ENCODE measurements around the gene B4GALNT2.

Gene B4GALNT2

DNA sequence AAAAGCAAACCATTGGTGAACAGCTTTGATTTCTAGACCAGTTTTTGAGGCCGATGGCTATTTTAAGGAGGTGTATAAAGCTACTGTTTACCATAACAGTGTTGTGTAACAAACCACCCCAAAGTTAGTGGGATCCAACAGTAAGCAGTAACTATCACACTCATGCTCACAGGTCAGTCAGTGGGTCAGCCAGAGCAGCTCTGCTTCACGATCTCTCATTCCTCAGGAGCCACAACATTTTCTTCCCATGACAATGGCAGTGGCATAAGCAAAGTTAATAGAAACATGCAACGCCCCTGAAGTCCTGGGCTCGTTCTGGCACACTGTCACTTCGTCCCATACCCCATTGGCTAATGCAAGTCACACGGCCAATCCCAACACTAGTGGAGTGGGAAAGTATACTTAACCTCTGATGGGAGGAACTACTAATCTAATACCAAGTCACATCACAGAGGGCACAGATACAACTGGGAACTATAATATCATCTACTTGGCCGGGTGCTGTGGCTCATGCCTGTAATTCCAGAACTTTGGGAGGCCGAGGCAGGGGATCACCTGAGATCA, 28.0 kb upstream of the B4GALNT2 start:
- Histone ChIP-seq H3K4me3 (ENCODE audit: low read depth in 1 of 2, low read length in 2 of 2) (no peak overlapping the region), H3K9me3 (ENCODE audit: low read length) (no peaks in the 10 kb centered on the region), H3K9ac (ENCODE audit: low read length) (no peak overlapping the region), H3K36me3 (ENCODE audit: insufficient read depth, low read length) (no peaks in the 10 kb centered on the region), H3K27ac (ENCODE audit: low read depth, low read length) (no peak overlapping the region), H3K4me1 (ENCODE audit: insufficient read depth, low read length) (no peaks in the 10 kb centered on the region), H3K27me3 (ENCODE audit: control insufficient read depth in 1 of 2, insufficient read depth in 2 of 2, low read length in 2 of 2) (no peaks in the 10 kb centered on the region)

DNA sequence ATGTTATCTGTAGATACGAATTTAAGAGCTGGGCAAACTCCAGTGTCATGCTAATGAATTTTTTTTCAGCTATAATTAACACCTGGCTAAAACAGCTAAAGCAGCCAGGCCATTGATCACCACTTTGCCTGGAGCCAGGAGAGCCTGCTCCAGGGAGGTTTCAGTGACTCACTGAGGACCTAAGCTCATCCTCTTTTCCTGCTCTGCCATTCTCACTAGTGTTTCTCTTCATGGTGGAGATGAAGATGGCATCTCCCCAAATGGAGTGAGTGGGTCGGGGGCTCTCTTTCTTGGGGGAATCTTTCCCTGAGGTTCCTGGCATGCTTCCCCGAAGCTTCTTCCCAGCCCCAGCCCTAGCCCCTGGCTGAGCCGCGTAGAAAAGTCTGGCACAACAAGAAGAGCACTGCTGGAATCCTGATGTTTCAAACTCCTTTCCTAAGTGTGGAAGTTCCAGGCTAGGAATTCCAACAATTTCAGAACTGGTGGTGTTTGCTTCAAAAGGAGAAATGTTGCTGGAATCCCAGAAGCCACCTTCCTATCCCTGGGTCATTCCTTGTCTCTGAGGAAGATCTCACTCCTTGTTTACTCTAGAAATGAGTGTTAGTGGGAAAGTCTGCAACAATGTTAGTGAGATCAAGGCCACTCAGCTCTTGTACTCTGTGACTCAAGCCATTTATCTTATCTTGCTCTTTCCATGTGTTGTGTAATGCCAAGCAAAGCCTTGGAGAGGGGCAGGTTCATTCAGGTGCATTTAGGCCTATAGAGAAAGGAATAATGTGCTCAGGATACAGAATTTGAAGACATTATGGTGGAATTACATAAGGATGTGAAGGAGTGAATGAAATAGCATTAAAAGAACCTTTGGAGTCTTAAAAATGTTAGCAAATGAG, 26.0 kb upstream of the B4GALNT2 start:
- no peak overlapping the region for H3K9ac ChIP-seq (ENCODE audit: low read length)
- H3K27ac ChIP-seq (ENCODE audit: low read depth, low read length): no peak overlapping the region
- H3K4me3 ChIP-seq (ENCODE audit: low read depth in 1 of 2, low read length in 2 of 2): no peak overlapping the region
- H3K36me3 ChIP-seq (ENCODE audit: insufficient read depth, low read length): no peaks in the 10 kb centered on the region
- H3K4me1 ChIP-seq (ENCODE audit: insufficient read depth, low read length): no peaks in the 10 kb centered on the region
- no peaks in the 10 kb centered on the region for H3K9me3 ChIP-seq (ENCODE audit: low read length)
- H3K27me3 ChIP-seq (ENCODE audit: control insufficient read depth in 1 of 2, insufficient read depth in 2 of 2, low read length in 2 of 2): no peaks in the 10 kb centered on the region

DNA sequence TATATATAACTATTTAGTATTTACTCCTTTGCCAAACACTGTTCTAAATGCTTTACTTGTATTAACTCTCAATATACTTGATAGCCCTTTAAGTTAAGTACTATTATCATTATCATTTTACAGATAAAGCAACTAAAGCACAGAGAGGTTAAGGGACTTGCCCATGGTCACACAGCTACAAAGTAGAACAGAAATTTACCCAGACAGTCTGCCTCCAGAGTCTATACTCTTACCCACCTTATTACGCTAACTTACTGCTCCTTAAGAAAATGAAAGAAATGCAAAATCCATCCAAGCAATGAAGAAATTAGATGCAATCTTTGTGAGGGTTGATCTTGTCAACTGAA, 25.4 kb upstream of the B4GALNT2 start:
- Histone ChIP-seq H3K9me3 (ENCODE audit: low read length) (no peaks in the 10 kb centered on the region), H3K4me3 (ENCODE audit: low read depth in 1 of 2, low read length in 2 of 2) (no peak overlapping the region), H3K27me3 (ENCODE audit: control insufficient read depth in 1 of 2, insufficient read depth in 2 of 2, low read length in 2 of 2) (no peaks in the 10 kb centered on the region), H3K36me3 (ENCODE audit: insufficient read depth, low read length) (no peaks in the 10 kb centered on the region), H3K27ac (ENCODE audit: low read depth, low read length) (no peak overlapping the region), H3K9ac (ENCODE audit: low read length) (no peak overlapping the region), H3K4me1 (ENCODE audit: insufficient read depth, low read length) (no peaks in the 10 kb centered on the region)

DNA sequence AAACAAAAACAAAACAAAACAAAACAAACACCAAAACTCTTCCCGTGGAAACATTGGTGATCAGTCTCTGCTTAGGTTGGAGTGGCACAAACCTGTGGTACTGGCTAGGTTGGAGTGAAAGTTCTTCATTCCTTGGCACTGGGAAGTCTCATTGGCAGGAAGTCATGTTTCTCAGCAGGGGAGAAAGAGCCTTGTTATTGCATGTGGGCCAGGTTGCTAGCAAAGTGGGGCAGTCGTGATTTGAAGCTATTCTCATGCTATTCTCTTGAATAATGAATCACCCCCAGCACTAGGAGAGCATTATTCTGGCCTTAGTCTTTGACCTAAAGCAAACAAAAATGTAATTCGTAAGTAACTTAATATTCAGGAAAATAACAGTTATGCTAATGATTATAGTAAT, 24.3 kb upstream of the B4GALNT2 start:
- Histone ChIP-seq H3K4me3 (ENCODE audit: low read depth in 1 of 2, low read length in 2 of 2) (no peak overlapping the region), H3K27me3 (ENCODE audit: control insufficient read depth in 1 of 2, insufficient read depth in 2 of 2, low read length in 2 of 2) (no peaks in the 10 kb centered on the region), H3K9ac (ENCODE audit: low read length) (no peak overlapping the region), H3K27ac (ENCODE audit: low read depth, low read length) (no peak overlapping the region), H3K9me3 (ENCODE audit: low read length) (no peaks in the 10 kb centered on the region), H3K4me1 (ENCODE audit: insufficient read depth, low read length) (no peaks in the 10 kb centered on the region), H3K36me3 (ENCODE audit: insufficient read depth, low read length) (no peaks in the 10 kb centered on the region)

DNA sequence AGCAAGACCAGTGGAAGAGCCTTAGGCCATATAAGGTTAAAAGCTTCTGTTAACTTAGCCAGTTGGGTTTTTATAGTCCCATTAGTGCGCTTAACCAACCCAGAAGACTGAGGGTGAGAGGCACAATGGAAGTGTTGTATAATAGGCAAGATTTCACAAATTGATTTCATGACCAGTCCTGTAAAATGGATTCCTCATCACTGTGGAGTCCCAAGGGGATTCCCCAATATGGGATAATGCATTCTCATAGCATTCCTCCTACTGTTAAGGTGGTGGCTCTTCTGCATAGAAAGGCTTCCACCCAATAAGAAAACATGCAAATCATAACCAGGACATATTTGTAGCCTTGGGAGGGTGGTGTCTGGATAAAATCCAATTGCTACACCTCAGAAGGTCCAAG, 22.1 kb upstream of the B4GALNT2 start:
- Histone ChIP-seq H3K9me3 (ENCODE audit: low read length) (no peaks in the 10 kb centered on the region), H3K4me1 (ENCODE audit: insufficient read depth, low read length) (no peaks in the 10 kb centered on the region), H3K36me3 (ENCODE audit: insufficient read depth, low read length) (no peaks in the 10 kb centered on the region), H3K27ac (ENCODE audit: low read depth, low read length) (no peak overlapping the region), H3K9ac (ENCODE audit: low read length) (no peak overlapping the region), H3K4me3 (ENCODE audit: low read depth in 1 of 2, low read length in 2 of 2) (no peak overlapping the region), H3K27me3 (ENCODE audit: control insufficient read depth in 1 of 2, insufficient read depth in 2 of 2, low read length in 2 of 2) (no peaks in the 10 kb centered on the region)

DNA sequence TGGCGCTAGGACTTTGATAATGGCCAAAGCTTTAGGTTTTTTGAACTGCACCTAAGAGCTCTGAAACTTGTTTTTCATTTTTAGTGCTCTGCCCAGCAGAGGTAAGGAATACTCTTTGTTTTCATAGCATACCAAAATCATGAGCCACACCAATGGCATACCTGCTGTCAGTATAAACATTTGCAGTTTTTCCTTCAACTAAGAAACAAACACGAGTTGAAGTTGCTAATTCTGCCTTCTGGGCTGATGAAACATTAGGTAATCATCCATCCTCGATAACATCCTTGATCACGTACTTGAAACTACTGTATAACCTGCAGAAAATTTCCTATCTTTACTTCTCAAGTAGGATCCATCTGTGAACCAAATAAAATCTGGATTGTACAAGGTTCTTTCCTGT, 20.6 kb upstream of the B4GALNT2 start:
- Histone ChIP-seq H3K9ac (ENCODE audit: low read length) (no peak overlapping the region), H3K4me3 (ENCODE audit: low read depth in 1 of 2, low read length in 2 of 2) (no peak overlapping the region), H3K36me3 (ENCODE audit: insufficient read depth, low read length) (no peaks in the 10 kb centered on the region), H3K27me3 (ENCODE audit: control insufficient read depth in 1 of 2, insufficient read depth in 2 of 2, low read length in 2 of 2) (no peaks in the 10 kb centered on the region), H3K4me1 (ENCODE audit: insufficient read depth, low read length) (no peaks in the 10 kb centered on the region), H3K9me3 (ENCODE audit: low read length) (no peaks in the 10 kb centered on the region), H3K27ac (ENCODE audit: low read depth, low read length) (no peak overlapping the region)

DNA sequence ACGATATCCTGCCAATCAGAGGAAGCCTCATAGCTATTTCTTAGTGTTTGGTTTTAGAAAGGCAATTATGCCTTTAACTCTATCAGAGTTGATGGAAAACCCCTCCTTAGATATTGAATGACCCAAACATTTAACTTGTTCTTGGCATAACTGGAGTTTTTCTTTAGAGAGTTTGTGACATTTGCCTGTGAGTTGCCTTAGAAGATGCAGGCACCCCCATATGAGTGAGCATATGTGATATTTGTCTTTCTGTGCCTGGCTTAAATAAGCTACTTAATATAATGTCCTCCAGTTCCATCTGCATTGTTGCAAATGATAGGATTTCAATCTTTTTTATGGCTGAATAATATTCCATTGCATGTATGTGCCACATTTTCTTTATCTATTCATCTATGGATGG, 19.6 kb upstream of the B4GALNT2 start:
- no peak overlapping the region for H3K4me3 ChIP-seq (ENCODE audit: low read depth in 1 of 2, low read length in 2 of 2)
- no peaks in the 10 kb centered on the region for H3K4me1 ChIP-seq (ENCODE audit: insufficient read depth, low read length)
- H3K9me3 ChIP-seq (ENCODE audit: low read length): no peaks in the 10 kb centered on the region
- H3K27ac ChIP-seq (ENCODE audit: low read depth, low read length): no peak overlapping the region
- no peaks in the 10 kb centered on the region for H3K27me3 ChIP-seq (ENCODE audit: control insufficient read depth in 1 of 2, insufficient read depth in 2 of 2, low read length in 2 of 2)
- no peaks in the 10 kb centered on the region for H3K36me3 ChIP-seq (ENCODE audit: insufficient read depth, low read length)
- H3K9ac ChIP-seq (ENCODE audit: low read length): no peak overlapping the region

DNA sequence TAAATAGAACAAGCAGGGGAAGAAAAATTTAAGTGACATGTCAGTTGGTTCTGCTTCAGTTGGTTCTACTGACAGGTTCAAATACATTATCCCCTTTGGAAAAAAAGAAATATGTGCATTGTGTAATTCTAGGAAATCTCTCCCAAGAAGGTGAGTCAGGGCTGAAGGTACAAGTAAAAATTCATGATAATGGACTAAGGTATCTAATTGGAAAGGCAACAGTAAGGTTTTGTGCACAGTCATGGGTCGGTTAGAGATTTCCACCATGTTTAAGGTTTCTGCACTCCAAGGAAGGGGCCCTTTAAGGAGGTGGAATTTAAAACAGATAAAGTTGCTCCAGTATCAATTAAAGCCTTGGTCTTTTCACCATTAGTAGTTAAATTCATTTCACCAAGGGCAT, 17.9 kb upstream of the B4GALNT2 start:
- Histone ChIP-seq H3K9ac (ENCODE audit: low read length) (no peak overlapping the region), H3K4me3 (ENCODE audit: low read depth in 1 of 2, low read length in 2 of 2) (no peak overlapping the region), H3K27me3 (ENCODE audit: control insufficient read depth in 1 of 2, insufficient read depth in 2 of 2, low read length in 2 of 2) (no peaks in the 10 kb centered on the region), H3K9me3 (ENCODE audit: low read length) (no peaks in the 10 kb centered on the region), H3K36me3 (ENCODE audit: insufficient read depth, low read length) (no peaks in the 10 kb centered on the region), H3K27ac (ENCODE audit: low read depth, low read length) (no peak overlapping the region), H3K4me1 (ENCODE audit: insufficient read depth, low read length) (no peaks in the 10 kb centered on the region)

DNA sequence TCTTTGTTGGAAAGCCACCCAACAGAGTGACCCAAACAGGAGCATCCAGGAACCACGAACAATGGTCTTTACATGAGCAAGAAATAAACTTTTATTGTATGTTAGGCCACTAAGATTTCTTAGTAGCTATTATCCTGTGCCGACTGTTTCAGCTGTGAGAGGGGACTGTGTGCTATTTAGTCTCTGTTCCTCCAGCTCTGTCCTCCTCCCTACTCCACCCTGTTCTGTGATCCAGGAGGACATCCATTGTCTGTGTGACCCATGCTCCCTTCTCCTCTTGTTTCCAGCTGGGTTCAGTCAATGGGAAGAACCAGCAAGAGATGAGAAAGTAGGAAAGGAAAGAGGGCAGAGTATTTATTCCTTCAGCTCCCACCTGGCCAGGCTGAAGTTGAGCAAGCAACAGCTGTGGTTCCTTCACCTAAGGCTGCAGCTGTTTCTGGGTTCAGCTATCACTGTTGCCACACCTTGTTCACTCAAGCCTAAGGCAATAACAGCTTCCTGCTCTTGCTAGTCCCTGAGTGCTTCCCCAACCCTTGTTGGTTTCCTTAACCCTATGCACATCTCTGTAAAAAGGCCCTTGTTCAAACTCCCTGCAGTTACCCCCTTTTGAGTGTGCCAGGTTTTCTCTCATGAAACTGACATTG, 14.9 kb upstream of the B4GALNT2 start:
- Histone ChIP-seq H3K9me3 (ENCODE audit: low read length) (no peaks in the 10 kb centered on the region), H3K36me3 (ENCODE audit: insufficient read depth, low read length) (no peaks in the 10 kb centered on the region), H3K9ac (ENCODE audit: low read length) (no peak overlapping the region), H3K27me3 (ENCODE audit: control insufficient read depth in 1 of 2, insufficient read depth in 2 of 2, low read length in 2 of 2) (no peaks in the 10 kb centered on the region), H3K4me1 (ENCODE audit: insufficient read depth, low read length) (no peaks in the 10 kb centered on the region), H3K4me3 (ENCODE audit: low read depth in 1 of 2, low read length in 2 of 2) (no peak overlapping the region), H3K27ac (ENCODE audit: low read depth, low read length) (no peak overlapping the region)

DNA sequence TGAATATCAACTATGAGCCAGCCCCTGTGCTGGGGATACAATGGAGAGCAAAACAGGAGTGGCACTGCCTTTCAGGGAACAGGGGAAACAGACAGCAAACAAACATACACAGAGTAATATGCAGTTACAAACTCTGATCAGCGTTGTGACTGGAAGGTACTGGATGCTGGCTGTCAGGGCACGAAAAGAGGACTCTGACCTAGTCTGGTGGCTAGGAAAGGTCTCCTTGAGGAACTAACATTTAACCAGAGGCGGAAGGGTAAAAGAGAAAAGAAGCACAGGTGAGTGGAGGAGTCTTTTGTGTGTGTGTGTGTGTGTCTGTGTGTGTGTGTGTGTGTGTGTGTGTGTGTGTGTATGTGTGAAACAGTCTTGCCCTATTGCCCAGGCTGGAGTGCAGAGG, 12.4 kb upstream of the B4GALNT2 start:
- Histone ChIP-seq H3K9me3 (ENCODE audit: low read length) (no peaks in the 10 kb centered on the region), H3K9ac (ENCODE audit: low read length) (no peak overlapping the region), H3K4me3 (ENCODE audit: low read depth in 1 of 2, low read length in 2 of 2) (no peak overlapping the region), H3K27me3 (ENCODE audit: control insufficient read depth in 1 of 2, insufficient read depth in 2 of 2, low read length in 2 of 2) (no peaks in the 10 kb centered on the region), H3K36me3 (ENCODE audit: insufficient read depth, low read length) (no peaks in the 10 kb centered on the region), H3K27ac (ENCODE audit: low read depth, low read length) (no peak overlapping the region), H3K4me1 (ENCODE audit: insufficient read depth, low read length) (no peaks in the 10 kb centered on the region)

DNA sequence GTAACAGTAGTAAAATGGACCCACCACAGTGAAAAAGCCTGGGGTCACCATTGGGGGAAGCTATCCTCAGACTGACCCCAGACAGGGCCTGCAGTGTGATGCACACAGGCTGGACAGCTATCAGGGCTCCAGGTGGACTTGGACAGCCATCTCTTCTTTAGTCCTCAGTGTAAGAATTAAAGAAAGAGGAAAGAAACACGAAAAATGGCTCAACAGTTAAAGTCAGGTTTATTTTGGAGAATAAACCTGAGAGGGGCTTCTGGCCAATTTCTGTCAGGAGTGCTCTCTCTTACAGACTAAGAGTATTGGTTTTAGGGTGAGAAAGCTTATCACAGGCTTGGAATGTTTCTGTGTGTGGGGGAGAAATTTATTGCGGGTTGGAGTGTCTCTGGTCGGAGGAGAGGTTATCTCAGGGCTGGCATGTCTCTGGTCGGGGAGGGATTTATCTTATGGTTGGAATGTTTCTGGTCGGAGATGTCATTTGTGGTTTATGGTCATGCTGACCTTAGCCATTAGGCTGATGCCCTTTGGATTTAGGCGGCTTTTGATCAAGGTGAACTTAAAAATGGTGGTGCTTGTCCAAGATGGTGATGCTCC, 10.8 kb upstream of the B4GALNT2 start:
- Histone ChIP-seq H3K4me1 (ENCODE audit: insufficient read depth, low read length) (no peaks in the 10 kb centered on the region), H3K27me3 (ENCODE audit: control insufficient read depth in 1 of 2, insufficient read depth in 2 of 2, low read length in 2 of 2) (no peaks in the 10 kb centered on the region), H3K9me3 (ENCODE audit: low read length) (no peaks in the 10 kb centered on the region), H3K27ac (ENCODE audit: low read depth, low read length) (no peak overlapping the region), H3K36me3 (ENCODE audit: insufficient read depth, low read length) (no peaks in the 10 kb centered on the region), H3K9ac (ENCODE audit: low read length) (no peak overlapping the region), H3K4me3 (ENCODE audit: low read depth in 1 of 2, low read length in 2 of 2) (no peak overlapping the region)
